Measurements from ENCODE around the gene F2RL1. TPM values are rescaled to one million over a fixed set of nuclear protein-coding genes. Genes with fewer than 3 reads are reported as not detected.
"Not testable (repeated sequence)": the region's sequence is repeated elsewhere in the genome, so short reads cannot be mapped to it uniquely, and the experiment has no call there.

F2RL1 gene
- total RNA-seq, 1 experiment from 2014 or later, result 0.32 TPM

GRCh38 chr5:76775921-76776320, 42.9 kb upstream of the F2RL1 start:
- intact Hi-C loops (cut with micrococcal nuclease; ENCODE audit: unreplicated experiment), result loop anchor here (10.0 kb wide), 1 partner anchor 371 kb away; the partner anchor contains the start of gene IQGAP2
- ChIA-PET CTCF (no interaction called here), POLR2A (ENCODE audit: low non-redundant PET) (no interaction called here)
- TF ChIP-seq, protein P1, sequence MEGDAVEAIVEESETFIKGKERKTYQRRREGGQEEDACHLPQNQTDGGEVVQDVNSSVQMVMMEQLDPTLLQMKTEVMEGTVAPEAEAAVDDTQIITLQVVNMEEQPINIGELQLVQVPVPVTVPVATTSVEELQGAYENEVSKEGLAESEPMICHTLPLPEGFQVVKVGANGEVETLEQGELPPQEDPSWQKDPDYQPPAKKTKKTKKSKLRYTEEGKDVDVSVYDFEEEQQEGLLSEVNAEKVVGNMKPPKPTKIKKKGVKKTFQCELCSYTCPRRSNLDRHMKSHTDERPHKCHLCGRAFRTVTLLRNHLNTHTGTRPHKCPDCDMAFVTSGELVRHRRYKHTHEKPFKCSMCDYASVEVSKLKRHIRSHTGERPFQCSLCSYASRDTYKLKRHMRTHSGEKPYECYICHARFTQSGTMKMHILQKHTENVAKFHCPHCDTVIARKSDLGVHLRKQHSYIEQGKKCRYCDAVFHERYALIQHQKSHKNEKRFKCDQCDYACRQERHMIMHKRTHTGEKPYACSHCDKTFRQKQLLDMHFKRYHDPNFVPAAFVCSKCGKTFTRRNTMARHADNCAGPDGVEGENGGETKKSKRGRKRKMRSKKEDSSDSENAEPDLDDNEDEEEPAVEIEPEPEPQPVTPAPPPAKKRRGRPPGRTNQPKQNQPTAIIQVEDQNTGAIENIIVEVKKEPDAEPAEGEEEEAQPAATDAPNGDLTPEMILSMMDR (conservative IDR thresholded peaks at IDR 0.05; ENCODE audit: low read depth, low read length), result no peak
- TF ChIP-seq EZH2 (IDR thresholded peaks at IDR 0.05; ENCODE audit: borderline replicate concordance, low read depth, low read length, poor library complexity, severe bottlenecking), result no peak
- Histone ChIP-seq H3K4me1 (ENCODE audit: insufficient read depth, low read length, poor library complexity, severe bottlenecking) (peaks cover 3% of the 10 kb centered on the region), H3K27me3 (replicated peaks; ENCODE audit: insufficient read depth, low read depth, low read length, poor library complexity) (no peaks in the 10 kb centered on the region), H3K9me3 (ENCODE audit: low read depth, low read length, poor library complexity, severe bottlenecking) (no peaks in the 10 kb centered on the region), H3K36me3 (ENCODE audit: insufficient read depth, low read length, poor library complexity, severe bottlenecking) (no peaks in the 10 kb centered on the region), H3K4me3 (ENCODE audit: low read depth, low read length, poor library complexity, severe bottlenecking) (no peak overlapping the region), H3K27ac (ENCODE audit: low read depth, low read length, poor library complexity, severe bottlenecking) (no peak overlapping the region)
- no TSS peak for BruUV-seq (replicated peaks)
- no peak for DNase-seq (ENCODE audit: low spot score)

DNA sequence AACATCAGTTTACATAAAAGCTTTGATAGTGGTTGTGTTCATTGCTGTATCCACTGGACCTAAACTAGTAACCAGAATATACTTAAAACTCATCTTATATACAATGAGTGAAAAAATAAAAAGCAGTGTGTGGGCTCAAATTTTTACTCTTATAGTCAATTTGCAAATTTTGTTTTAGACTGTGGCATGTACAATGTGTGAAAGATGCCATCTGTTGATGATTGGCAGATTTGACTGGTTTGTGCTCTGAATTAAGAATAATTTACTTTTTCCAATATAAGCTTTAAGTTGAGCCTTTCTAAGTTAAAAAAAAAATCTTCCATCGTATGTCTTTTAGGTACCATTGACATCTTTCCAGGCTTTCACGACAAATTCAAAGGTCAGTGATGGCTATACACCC, 42.4 kb upstream of the F2RL1 start:
- TF ChIP-seq, protein P1 (conservative IDR thresholded peaks at IDR 0.05; ENCODE audit: low read depth, low read length), result no peak
- TF ChIP-seq EZH2 (IDR thresholded peaks at IDR 0.05; ENCODE audit: borderline replicate concordance, low read depth, low read length, poor library complexity, severe bottlenecking), result no peak
- no TSS peak for BruUV-seq (replicated peaks)
- intact Hi-C loops (cut with micrococcal nuclease; ENCODE audit: unreplicated experiment), result loop anchor here (10.0 kb wide), 1 partner anchor 372 kb away; the partner anchor contains the start of gene IQGAP2
- Histone ChIP-seq H3K36me3 (ENCODE audit: insufficient read depth, low read length, poor library complexity, severe bottlenecking) (no peaks in the 10 kb centered on the region), H3K9me3 (ENCODE audit: low read depth, low read length, poor library complexity, severe bottlenecking) (no peaks in the 10 kb centered on the region), H3K27me3 (replicated peaks; ENCODE audit: insufficient read depth, low read depth, low read length, poor library complexity) (no peaks in the 10 kb centered on the region), H3K27ac (ENCODE audit: low read depth, low read length, poor library complexity, severe bottlenecking) (no peak overlapping the region), H3K4me1 (ENCODE audit: insufficient read depth, low read length, poor library complexity, severe bottlenecking) (peaks cover 3% of the 10 kb centered on the region), H3K4me3 (ENCODE audit: low read depth, low read length, poor library complexity, severe bottlenecking) (no peak overlapping the region)
- ChIA-PET POLR2A (ENCODE audit: low non-redundant PET) (no interaction called here), CTCF (no interaction called here)
- no peak for DNase-seq (ENCODE audit: low spot score)

- CTCF ChIA-PET; H3K27ac ChIP-seq (ENCODE audit: low read depth, low read length, poor library complexity, severe bottlenecking); H3K27me3 ChIP-seq (replicated peaks; ENCODE audit: insufficient read depth, low read depth, low read length, poor library complexity); DNase-seq (ENCODE audit: low spot score); BruUV-seq (replicated peaks); POLR2A ChIA-PET (ENCODE audit: low non-redundant PET); H3K4me3 ChIP-seq (ENCODE audit: low read depth, low read length, poor library complexity, severe bottlenecking); H3K4me1 ChIP-seq (ENCODE audit: insufficient read depth, low read length, poor library complexity, severe bottlenecking); intact Hi-C loops (cut with micrococcal nuclease; ENCODE audit: unreplicated experiment); H3K9me3 ChIP-seq (ENCODE audit: low read depth, low read length, poor library complexity, severe bottlenecking); H3K36me3 ChIP-seq (ENCODE audit: insufficient read depth, low read length, poor library complexity, severe bottlenecking): not testable (repeated sequence)
These were observed 38.2 kb upstream of the F2RL1 start for GRCh38 chr5:76780616-76781015.

DNA sequence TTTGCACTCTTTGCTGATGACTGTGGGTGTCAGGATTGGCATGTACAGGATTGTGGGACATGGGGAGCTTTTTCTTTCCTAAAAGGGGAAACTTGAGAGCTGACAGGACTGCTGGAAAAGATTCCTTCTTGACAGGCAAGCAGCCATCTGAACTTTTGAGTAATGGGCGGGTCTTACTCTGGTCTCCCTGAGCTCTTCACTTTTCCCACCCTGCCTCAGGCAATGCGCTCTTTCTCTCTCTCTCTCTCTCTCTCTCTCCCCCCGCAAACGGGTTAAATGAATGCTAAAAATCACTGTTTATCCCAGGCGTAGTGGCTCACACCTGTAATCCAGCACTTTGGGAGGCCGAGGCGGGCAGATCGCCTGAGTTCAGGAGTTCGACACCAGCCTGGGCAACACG, 37.1 kb upstream of the F2RL1 start:
- ChIA-PET CTCF (no interaction called here), POLR2A (ENCODE audit: low non-redundant PET) (no interaction called here)
- intact Hi-C loops (cut with micrococcal nuclease; ENCODE audit: unreplicated experiment), result no loop called here
- no peak for DNase-seq (ENCODE audit: low spot score)
- no TSS peak for BruUV-seq (replicated peaks)
- H3K4me3 ChIP-seq (ENCODE audit: low read depth, low read length, poor library complexity, severe bottlenecking), result no peak overlapping the region
- H3K4me1 ChIP-seq (ENCODE audit: insufficient read depth, low read length, poor library complexity, severe bottlenecking), result no peaks in the 10 kb centered on the region
- H3K36me3 ChIP-seq (ENCODE audit: insufficient read depth, low read length, poor library complexity, severe bottlenecking), result no peaks in the 10 kb centered on the region
- TF ChIP-seq, protein P1 (conservative IDR thresholded peaks at IDR 0.05; ENCODE audit: low read depth, low read length), result no peak
- no peak for TF ChIP-seq EZH2 (IDR thresholded peaks at IDR 0.05; ENCODE audit: borderline replicate concordance, low read depth, low read length, poor library complexity, severe bottlenecking)
- no peak overlapping the region for H3K27ac ChIP-seq (ENCODE audit: low read depth, low read length, poor library complexity, severe bottlenecking)
- H3K27me3 ChIP-seq (replicated peaks; ENCODE audit: insufficient read depth, low read depth, low read length, poor library complexity), result no peaks in the 10 kb centered on the region
- H3K9me3 ChIP-seq (ENCODE audit: low read depth, low read length, poor library complexity, severe bottlenecking), result no peaks in the 10 kb centered on the region

Measured in A673 (cell line).